NCI-H2196 (cell line): Measurements from ENCODE around the gene TTLL1.
"Not testable (repeated sequence)": the region's sequence is repeated elsewhere in the genome, so short reads cannot be mapped to it uniquely, and the experiment has no call there.

Source experiments
- DNase-seq: peaks from one replicate; lab custom pipeline; 2025; ENCODE audit not compliant: unreplicated experiment; lab: John Stamatoyannopoulos, UW

Gene TTLL1

GRCh38 chr22:43110927-43111623, 21.9 kb upstream of the TTLL1 start:
- peak; percentile 44 for DNase-seq

GRCh38 chr22:43110444-43110926, 21.3 kb upstream of the TTLL1 start, which contains the start of gene BIK:
BIK (plus strand) TSS chr22:43110750; CDS start chr22:43124023, 13,273 bp downstream.
- peak; percentile 43 for DNase-seq

GRCh38 chr22:43109921-43110443, 20.8 kb upstream of the TTLL1 start:
- DNase-seq, result no peak

- no peak for DNase-seq
Measured at GRCh38 chr22:43109511-43109910, 20.3 kb upstream of the TTLL1 start.

GRCh38 chr22:43106302-43106701, 17.1 kb upstream of the TTLL1 start:
- no peak for DNase-seq

GRCh38 chr22:43104950-43105349, 15.8 kb upstream of the TTLL1 start:
- DNase-seq, result not testable (repeated sequence)

GRCh38 chr22:43104056-43104625, 14.9 kb upstream of the TTLL1 start:
- DNase-seq, result not testable (repeated sequence)

- no peak for DNase-seq
Measured at GRCh38 chr22:43101306-43101705, 12.1 kb upstream of the TTLL1 start.

- DNase-seq, result no peak
Measured at GRCh38 chr22:43100225-43100624, 11.0 kb upstream of the TTLL1 start.

GRCh38 chr22:43099095-43099494, 9.9 kb upstream of the TTLL1 start:
- DNase-seq, result no peak

- no peak for DNase-seq
Measured at GRCh38 chr22:43098356-43098755, 9.2 kb upstream of the TTLL1 start.

- DNase-seq, result no peak
Measured at GRCh38 chr22:43096420-43096819, 7.2 kb upstream of the TTLL1 start.

- DNase-seq, result no peak
Measured at GRCh38 chr22:43094551-43094950, 5.4 kb upstream of the TTLL1 start.

- DNase-seq, result no peak
Measured at GRCh38 chr22:43094085-43094484, 4.9 kb upstream of the TTLL1 start.

- DNase-seq, result no peak
Measured at GRCh38 chr22:43092085-43092484, 2.9 kb upstream of the TTLL1 start.

GRCh38 chr22:43090130-43090789, 1.1 kb upstream of the TTLL1 start:
- DNase-seq, result peak; percentile 80

- DNase-seq, result no peak
Measured at GRCh38 chr22:43088627-43088983, 586 bp downstream of the TTLL1 start.

- DNase-seq, result no peak
Measured at GRCh38 chr22:43085658-43086606, 3.3 kb downstream of the TTLL1 start.

GRCh38 chr22:43081968-43082367, 7.2 kb downstream of the TTLL1 start:
- no peak for DNase-seq

GRCh38 chr22:43080616-43081015, 8.6 kb downstream of the TTLL1 start:
- DNase-seq, result no peak

- no peak for DNase-seq
Measured at GRCh38 chr22:43079742-43080141, 9.4 kb downstream of the TTLL1 start.
